HepG2 (cell line): Measurements from ENCODE around the gene TWF1. TPM values are rescaled to one million over a fixed set of nuclear protein-coding genes. Genes with fewer than 3 reads are reported as not detected.

ENCODE experiments used
- ARNTL ChIP-seq: sonication (generic); formaldehyde crosslinking; IDR thresholded peaks from 2 replicates; pipeline ENCODE4 v1.4.0; 2020; ENCODE audit warnings: mild to moderate bottlenecking, missing genetic modification reagents
- ATAD3A ChIP-seq: sonication (generic); formaldehyde crosslinking; IDR thresholded peaks from 2 replicates; pipeline ENCODE4 v1.4.0; 2020; ENCODE audit warnings: missing genetic modification reagents
- CEBPZ ChIP-seq: IDR thresholded peaks from 2 replicates; pipeline ENCODE4 v1.6.1; 2012; ENCODE audit warnings: low read length, improper control_type of control experiment
- CSRNP2 ChIP-seq: sonication (generic); formaldehyde crosslinking; conservative IDR thresholded peaks from 2 replicates; pipeline ENCODE4 v1.8.0; 2022; ENCODE audit warnings: low read depth, missing genetic modification reagents
- ERF ChIP-seq: IDR thresholded peaks from 2 replicates; pipeline ENCODE4 v1.6.1; 2018; ENCODE audit warnings: missing biosample characterization, missing genetic modification reagents
- ESRRA ChIP-seq: sonication (generic); formaldehyde crosslinking; IDR thresholded peaks from 2 replicates; pipeline ENCODE4 v1.5.1; 2020; ENCODE audit warnings: mild to moderate bottlenecking, low read depth, missing genetic modification reagents
- FOXA1 ChIP-seq, 2 experiments: fragments of 450-650 bp in 1 of 2; sonication (generic) in 1 of 2; formaldehyde crosslinking in 1 of 2; IDR thresholded peaks; 2 replicates each; pipeline versions ENCODE4 v1.4.0 to v1.6.1; 2016 to 2020; ENCODE audit warnings: missing genetic modification reagents in 1 of 2
- GATA4 ChIP-seq: sonication (generic); IDR thresholded peaks from 2 replicates; pipeline ENCODE4 v1.6.1; 2016; ENCODE audit warnings: antibody characterized with exemption, low read depth, borderline replicate concordance
- LRRFIP1 ChIP-seq: sonication (generic); formaldehyde crosslinking; conservative IDR thresholded peaks from 2 replicates; pipeline ENCODE4 v1.4.0; 2020; ENCODE audit warnings: missing genetic modification reagents
- MAFK ChIP-seq, 2 experiments: IDR thresholded peaks in 1 of 2; conservative IDR thresholded peaks in 1 of 2; 2 replicates each; pipeline ENCODE4 v1.6.1; 2011; ENCODE audit warnings: improper control_type of control experiment in 2 of 2, low read length in 2 of 2
- MXD1 ChIP-seq: sonication (generic); formaldehyde crosslinking; IDR thresholded peaks from 2 replicates; pipeline ENCODE4 v1.4.0; 2020; ENCODE audit warnings: mild to moderate bottlenecking, missing genetic modification reagents
- NR2F6 ChIP-seq, 2 experiments: IDR thresholded peaks; 2 replicates each; pipeline ENCODE4 v1.6.1; 2016; ENCODE audit warnings: antibody characterized with exemption in 1 of 2, mild to moderate bottlenecking in 1 of 2
- TRIM24 ChIP-seq: sonication (generic); formaldehyde crosslinking; IDR thresholded peaks from 2 replicates; pipeline ENCODE4 v1.8.0; 2022; ENCODE audit warnings: mild to moderate bottlenecking, missing genetic modification reagents
- YEATS4 ChIP-seq: sonication (generic); formaldehyde crosslinking; IDR thresholded peaks from 2 replicates; pipeline ENCODE4 v1.4.0; 2020; ENCODE audit warnings: missing genetic modification reagents, borderline replicate concordance
- ZFP1 ChIP-seq: IDR thresholded peaks from 2 replicates; pipeline ENCODE4 v1.6.1; 2016
- ZNF24 ChIP-seq: fragments of 450-650 bp; IDR thresholded peaks from 2 replicates; pipeline ENCODE4 v1.6.1; 2017; ENCODE audit warnings: antibody characterized with exemption, mild to moderate bottlenecking
- ZNF280B ChIP-seq: sonication (generic); formaldehyde crosslinking; IDR thresholded peaks from 2 replicates; pipeline ENCODE4 v1.5.0; 2020; ENCODE audit warnings: missing genetic modification reagents, mild to moderate bottlenecking, borderline replicate concordance
- ZNF34 ChIP-seq: sonication (generic); formaldehyde crosslinking; IDR thresholded peaks from 2 replicates; pipeline ENCODE4 v1.4.0; 2020; ENCODE audit warnings: mild to moderate bottlenecking, missing genetic modification reagents, borderline replicate concordance
- ZNF558 ChIP-seq: sonication (generic); formaldehyde crosslinking; IDR thresholded peaks from 2 replicates; pipeline ENCODE4 v1.9.0; 2022; ENCODE audit warnings: mild to moderate bottlenecking, missing genetic modification reagents, borderline replicate concordance
- ZNF569 ChIP-seq: sonication (generic); formaldehyde crosslinking; IDR thresholded peaks from 2 replicates; pipeline ENCODE4 v1.5.0; 2020; ENCODE audit warnings: mild to moderate bottlenecking, missing genetic modification reagents, moderate library complexity, borderline replicate concordance
- ZSCAN30 ChIP-seq: sonication (generic); formaldehyde crosslinking; IDR thresholded peaks from 2 replicates; pipeline ENCODE4 v1.5.0; 2020; ENCODE audit warnings: mild to moderate bottlenecking, missing genetic modification reagents
- polyA plus RNA-seq, 8 experiments: library from polyadenylated mRNA; depleted of rRNA in 3 of 8; stranded (reverse) in 7 of 8; unstranded in 1 of 8; fragments of >200 nt; fragmentation: Illumina TruSeq in 4 of 8; extraction: Trizol in 4 of 8; gene quantifications; 2 replicates each; pipeline versions ENCODE4 v1.2.1 to v1.2.3, GENCODE V29; 2011 to 2016; ENCODE audit warnings: low read depth in 4 of 8, missing spikeins in 1 of 8, mixed read lengths in 1 of 8; ENCODE audit not compliant: insufficient read depth in 1 of 8
- total RNA-seq, 5 experiments: library from RNA; depleted of rRNA; stranded (reverse); fragments of >200 nt; fragmentation: Illumina TruSeq; extraction: Trizol; gene quantifications; 2 replicates each; pipeline ENCODE4 v1.2.3, GENCODE V29; 2016; ENCODE audit warnings: low read depth in 1 of 5

The TWF1 gene
- total and polyA plus RNA-seq, 2 of the 13 experiments (the other 11 are each of a cell fraction or from before 2014, with no cell fraction given): 32.3 to 85.5 TPM

GRCh38 chr12:43836475-43836989 lies 30.4 kb upstream of the TWF1 start (continued):
- TF ChIP-seq ESRRA (CRISPR knock-in tag): no peak
- TF ChIP-seq ZNF569 (CRISPR knock-in tag): no peak
- no peak for TF ChIP-seq ARNTL
- TF ChIP-seq YEATS4 (CRISPR knock-in tag): no peak
- no peak for TF ChIP-seq ZNF34
- TF ChIP-seq ZNF558: no peak
- TF ChIP-seq MAFK (conservative IDR thresholded peaks at IDR 0.05 in 1 of 2, IDR thresholded peaks at IDR 0.05 in 1 of 2; ENCODE audit: low read length in 2 of 2): no peak
- no peak for TF ChIP-seq NR2F6 (IDR thresholded peaks at IDR 0.05)
- TF ChIP-seq NR2F6 (CRISPR knock-in tag; IDR thresholded peaks at IDR 0.05): no peak
- TF ChIP-seq CEBPZ: no peak
- no peak for TF ChIP-seq MXD1 (CRISPR knock-in tag)
- no peak for TF ChIP-seq ZNF280B (CRISPR knock-in tag)
- no peak for TF ChIP-seq LRRFIP1 (CRISPR knock-in tag)
- TF ChIP-seq ZSCAN30 (CRISPR knock-in tag): no peak
- TF ChIP-seq ATAD3A (CRISPR knock-in tag): no peak
- TF ChIP-seq ZNF24: no peak
- no peak for TF ChIP-seq FOXA1 (IDR thresholded peaks at IDR 0.05)
- peak; percentile 41 for TF ChIP-seq FOXA1 (CRISPR knock-in tag; IDR thresholded peaks at IDR 0.05)
- no peak for TF ChIP-seq CSRNP2 (CRISPR knock-in tag)
- TF ChIP-seq GATA4: no peak
- TF ChIP-seq ERF: no peak
- no peak for TF ChIP-seq ZFP1 (CRISPR knock-in tag)
- TF ChIP-seq TRIM24 (CRISPR knock-in tag): no peak
